HG03175 (cell line): ENCODE data around the gene NEK2.
"Not testable (repeated sequence)": the region's sequence is repeated elsewhere in the genome, so short reads cannot be mapped to it uniquely, and the experiment has no call there.

Experiments
- ATAC-seq: cut with Tn5 transposase; IDR thresholded peaks from one replicate; pipeline ENCODE4 v1.9.1; 2021; ENCODE audit warnings: mild to moderate bottlenecking, moderate library complexity; ENCODE audit not compliant: unreplicated experiment

The NEK2 gene

DNA sequence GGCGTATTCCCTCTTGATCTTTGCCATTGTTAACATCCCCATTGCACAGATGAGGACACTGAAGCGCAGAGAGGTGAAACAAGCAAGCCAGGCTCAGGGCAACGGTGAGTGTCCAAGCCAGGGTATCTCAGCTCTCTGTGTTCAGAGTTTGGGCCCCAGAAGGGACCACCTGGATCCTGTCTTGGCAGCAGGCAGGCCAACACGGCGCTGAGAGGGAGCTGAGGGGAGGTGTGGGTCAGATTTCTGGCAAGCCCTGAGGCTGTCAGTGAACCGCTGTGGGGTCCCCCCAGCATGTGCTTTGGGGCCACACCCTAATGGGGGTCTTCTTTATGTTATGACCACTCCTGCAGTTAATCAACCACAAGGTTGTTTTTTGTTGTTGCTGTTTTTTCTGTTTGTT, 23.1 kb downstream of the NEK2 start:
- no peak for ATAC-seq

DNA sequence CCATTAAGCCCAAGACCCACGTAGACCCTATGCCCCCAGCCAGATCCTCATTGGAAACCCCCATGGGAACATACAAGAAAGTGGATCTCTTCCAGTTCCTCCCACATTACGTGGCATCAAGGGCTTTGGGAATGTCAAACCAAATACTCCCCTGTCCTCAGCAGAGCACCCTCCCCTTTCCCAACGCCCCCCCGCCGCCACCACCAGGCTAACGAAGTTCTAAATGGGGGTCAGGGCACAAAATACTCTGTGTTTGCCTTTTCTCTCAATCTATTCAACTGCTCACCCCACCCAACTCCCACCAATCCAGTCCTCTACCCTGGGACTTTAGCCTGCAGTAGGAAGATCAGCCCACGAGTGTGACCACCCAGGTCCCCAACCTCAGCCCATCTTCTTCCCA, 24.5 kb downstream of the NEK2 start:
- ATAC-seq, result no peak

DNA sequence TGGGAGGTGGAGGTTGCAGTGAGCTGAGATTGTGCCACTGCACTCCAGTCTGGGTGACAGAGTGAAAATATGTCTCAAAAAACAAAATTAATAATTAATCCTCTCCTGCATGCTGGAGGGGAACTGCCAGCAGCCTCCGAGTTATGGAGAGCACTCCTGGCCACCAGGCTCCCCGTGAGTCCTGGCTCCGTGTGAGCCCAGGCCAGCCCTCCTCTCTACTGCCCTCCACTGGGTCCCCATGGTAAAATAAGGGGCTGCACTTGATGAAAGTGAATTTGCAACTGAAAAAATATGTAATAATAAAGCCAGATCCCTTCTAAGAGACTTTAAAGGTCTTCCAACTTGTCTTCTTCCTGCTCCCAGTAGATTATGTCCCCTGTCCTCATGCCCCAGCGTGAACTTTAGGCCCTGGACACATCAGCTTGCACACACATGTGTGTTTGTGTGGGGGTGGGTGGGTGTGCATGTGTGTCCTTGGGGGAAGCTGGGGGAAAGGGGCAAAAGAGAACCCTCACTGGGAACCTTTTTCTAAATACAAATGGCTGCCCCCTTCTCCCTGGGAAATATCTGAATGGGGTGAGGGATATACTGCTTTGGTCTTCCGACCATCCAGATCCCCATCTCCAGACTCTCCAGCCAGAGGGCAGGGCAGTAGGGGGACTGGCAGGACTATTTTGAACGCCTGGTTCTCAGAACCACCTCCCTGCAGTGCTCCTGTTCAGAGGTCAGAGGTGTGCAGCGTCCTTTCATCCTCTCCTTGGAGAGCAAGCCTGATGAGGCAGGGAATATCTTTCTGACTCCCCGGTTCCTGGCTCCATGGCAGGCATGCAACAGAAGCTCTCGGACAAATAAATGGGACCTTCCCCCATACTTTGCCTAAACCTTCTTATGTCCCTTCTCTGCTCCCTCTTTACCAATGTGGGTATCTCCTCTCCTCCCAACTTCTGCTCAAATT, 26.2 kb downstream of the NEK2 start:
- peak; percentile 56 for ATAC-seq

DNA sequence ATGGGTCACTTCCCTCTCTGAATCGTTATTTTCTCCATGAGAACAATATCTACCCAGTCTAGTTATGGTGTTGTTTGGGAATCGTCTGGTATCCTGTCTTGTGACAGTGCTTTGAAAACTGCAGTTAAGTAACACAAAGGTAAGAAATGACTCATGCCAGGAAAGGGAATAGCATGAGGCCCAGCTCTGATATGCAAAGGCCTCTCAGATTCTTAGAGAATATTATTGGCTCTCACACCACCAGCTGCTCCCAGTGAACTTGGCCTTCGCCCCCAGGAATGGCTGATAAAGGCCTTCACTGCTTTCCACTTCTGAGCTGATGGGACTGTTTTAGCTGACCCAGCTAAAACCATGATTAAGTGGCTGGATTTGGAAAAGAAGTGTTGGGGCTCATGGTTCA, 27.1 kb downstream of the NEK2 start:
- ATAC-seq, result no peak

DNA sequence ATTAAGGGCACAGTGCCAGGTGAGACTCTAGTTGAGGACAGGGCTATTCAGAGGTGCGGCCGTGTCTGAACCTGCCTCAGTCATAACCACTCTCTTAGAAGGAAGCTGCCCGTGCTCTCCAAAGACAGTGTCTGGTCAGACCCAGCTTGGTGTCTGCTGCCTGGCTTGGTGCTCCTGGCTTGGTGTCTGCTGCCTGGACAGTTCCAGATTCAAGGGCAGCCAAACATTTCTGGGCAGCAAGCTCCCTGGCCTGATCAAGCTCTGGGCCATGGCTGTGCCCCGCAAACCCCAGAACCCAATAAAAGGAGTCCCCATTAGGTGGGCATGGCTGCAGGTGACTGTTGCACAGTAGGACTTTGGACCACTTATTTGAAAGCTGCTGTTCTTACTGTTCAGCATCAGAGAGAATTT, 27.7 kb downstream of the NEK2 start:
- ATAC-seq, result no peak

DNA sequence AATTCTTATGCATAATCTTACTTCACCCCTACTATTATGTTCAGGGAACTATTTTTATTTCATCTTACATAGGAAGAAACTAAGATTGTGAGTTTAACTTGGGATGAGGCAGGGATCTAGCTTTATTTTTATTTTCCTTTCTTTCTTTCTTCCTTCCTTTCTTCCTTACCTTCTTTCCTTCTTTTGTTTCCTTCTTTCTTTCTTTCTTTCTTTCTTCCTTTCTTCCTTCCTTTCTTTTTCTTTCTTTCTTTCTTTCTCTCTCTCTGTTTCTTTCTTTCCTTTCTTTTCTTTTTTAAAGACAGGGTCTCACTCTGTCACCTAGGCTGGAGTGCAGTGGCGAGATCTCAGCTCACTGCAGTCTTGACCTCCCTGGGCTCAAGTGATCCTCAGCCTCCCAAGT, 28.9 kb downstream of the NEK2 start:
- ATAC-seq, result no peak

DNA sequence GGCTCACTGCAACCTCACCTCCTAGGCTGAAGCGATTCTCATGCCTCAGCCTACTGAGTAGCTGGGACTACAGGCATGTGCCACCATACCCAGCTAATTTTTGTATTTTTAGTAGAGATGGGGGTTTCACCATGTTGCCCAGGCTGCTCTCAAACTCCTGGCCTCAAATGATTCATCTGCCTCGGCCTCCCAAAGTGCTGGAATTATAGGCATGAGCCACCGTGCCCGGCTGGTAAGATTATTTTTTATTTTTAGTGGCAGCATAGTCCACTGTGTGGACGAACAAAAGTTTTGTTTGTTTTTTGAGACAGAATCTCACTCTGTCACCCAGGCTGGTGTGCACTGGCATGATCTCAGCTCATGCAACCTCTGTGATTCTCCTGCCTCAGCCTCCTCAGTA, 29.8 kb downstream of the NEK2 start:
- not testable (repeated sequence) for ATAC-seq

DNA sequence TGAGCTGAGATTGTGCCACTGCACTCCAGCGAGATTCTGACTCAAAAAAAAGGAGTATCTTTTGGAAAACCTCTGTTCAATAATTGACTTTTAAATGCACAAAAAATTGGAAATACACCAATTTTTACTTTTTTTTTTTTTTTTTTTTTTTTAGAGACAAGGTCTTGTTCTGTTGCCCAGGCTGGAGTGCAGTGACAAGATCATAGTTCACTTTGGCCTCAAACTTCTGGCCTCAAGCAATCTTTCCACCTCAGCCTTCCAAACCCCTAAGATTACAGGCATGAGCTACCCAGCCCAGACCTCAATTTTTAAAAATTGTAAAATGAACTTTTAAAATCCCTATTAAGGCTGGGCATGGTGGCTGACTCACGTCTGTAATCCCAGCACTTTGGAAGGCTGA, 30.8 kb downstream of the NEK2 start:
- no peak for ATAC-seq

DNA sequence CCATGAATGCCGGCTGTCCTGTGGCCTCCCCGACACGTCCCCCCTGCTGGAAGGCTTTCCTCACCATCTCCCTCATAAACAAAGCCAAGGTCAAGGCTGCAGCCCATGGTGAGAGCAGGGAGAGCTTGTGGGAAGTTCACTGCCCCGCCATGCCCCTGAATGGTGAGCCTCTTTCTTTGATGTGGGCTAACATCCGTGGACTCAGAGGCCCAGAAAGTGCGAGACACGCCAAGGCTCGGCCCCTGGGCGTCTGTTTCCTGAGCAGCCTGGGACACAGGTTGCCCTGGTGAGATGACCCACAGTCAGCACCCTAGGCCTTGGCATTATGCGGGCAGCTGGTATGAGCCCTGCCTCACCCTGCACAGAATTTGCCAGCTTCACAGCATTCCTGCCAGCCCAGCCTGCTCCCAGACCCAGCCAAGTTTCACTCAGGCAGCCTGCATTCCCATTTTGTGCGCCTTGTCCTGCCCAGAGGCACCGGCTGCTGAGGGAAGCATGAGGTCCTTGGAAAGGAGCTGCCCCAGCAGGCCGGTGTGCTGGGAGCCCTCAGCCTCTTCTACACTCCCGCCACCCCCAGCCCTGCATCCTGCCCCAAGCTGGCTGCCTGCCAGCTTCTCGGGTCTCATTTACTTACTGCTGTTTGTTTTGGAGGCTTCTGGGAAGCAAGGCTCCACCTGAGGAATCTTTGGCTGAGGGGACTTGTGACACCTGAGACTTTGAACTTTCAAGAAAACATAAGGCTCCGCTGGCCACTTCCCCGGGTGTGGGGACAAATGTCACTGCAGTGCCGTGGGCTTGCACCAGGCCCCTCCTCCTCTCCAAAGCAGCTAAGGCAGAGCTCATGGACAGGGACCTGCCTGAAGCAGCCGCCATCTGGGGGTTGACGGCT, 31.9 kb downstream of the NEK2 start:
- ATAC-seq, result no peak

DNA sequence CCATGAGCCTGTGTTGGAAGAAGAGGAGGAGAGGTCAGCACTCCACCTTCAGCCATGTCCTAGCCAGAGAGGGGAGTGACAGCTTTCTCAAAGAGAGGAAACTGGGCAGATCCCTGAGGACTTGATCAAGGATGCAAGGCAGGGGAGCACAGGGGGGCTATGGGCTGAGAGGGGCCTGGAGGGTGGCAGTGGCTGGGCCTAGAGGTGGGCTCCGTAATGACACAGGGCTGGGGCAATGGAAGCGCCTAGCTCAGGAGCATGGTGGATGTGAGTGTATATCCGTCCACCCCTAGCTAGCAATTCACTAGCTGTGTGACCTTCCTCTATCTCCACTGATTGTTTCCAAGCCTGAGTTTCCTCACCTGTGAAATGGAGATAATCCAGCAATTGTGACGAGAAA, 32.6 kb downstream of the NEK2 start:
- no peak for ATAC-seq

DNA sequence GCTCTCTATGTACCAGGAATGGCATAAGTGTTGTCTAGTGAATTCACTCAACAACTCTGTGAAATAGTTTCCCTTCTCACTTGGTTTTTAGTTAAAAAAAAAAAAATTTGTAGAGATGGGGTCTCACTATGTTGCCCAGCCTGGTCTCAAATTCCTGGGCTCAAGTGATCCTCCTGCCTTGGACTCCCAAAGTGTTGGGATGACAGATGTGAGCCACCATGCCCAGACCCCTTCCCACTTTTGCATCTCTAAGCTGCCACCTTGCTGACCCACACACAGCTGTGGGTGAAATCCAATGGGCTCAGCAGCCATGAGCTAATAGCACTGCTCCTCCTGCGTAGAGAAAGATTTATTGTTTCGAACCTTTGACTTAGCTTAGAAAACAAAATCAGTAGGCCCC, 33.5 kb downstream of the NEK2 start:
- no peak for ATAC-seq

DNA sequence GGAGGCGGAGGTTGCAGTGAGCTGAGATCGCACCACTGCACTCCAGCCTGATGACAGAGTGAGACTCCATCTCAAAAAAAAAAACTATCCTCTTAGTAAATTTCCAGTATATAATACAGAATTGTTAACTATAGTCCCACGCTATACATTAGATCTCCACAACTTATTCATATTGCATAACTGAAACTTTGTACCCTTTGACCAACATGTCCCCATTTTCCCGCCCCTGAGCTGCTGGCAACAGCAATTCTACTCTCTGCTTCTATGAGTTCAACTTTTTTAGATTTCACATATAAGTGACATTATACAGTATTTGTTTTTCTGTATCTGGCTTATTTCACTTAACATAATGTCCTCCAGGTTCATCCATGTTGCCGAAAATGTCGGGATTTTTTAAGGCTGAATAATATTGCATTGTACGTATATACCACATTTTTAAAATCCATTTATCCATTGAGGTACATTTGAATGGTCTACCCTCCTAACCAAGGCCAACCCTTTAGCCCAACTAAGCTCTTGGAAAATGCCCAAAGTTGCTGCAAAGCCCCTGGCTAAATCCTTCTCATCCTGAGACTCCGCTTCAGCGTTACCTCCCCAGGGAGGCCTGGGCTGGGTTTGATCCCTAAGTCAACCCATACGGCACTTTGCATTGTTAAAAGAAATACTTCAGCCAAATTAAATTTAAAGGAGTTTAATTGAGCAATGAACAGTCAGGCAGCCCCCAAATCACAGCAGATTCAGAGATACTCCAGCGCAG, 34.2 kb downstream of the NEK2 start:
- ATAC-seq, result no peak

DNA sequence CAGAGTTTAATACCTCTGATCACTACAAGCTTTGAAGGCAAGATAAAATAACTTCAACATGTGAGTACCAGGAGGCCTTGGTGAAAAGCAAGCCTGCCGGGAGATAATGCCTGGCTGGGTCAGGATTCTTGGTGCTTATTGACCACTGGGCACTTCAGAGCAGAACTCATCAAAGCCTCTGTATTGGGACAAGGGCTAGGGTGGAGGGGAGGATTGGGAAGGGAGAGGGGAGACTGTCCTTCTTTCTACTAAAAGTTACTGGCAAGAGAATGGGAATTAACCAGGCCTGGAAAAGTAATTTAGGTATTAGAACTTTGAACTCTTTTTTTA, 35.2 kb downstream of the NEK2 start:
- no peak for ATAC-seq

DNA sequence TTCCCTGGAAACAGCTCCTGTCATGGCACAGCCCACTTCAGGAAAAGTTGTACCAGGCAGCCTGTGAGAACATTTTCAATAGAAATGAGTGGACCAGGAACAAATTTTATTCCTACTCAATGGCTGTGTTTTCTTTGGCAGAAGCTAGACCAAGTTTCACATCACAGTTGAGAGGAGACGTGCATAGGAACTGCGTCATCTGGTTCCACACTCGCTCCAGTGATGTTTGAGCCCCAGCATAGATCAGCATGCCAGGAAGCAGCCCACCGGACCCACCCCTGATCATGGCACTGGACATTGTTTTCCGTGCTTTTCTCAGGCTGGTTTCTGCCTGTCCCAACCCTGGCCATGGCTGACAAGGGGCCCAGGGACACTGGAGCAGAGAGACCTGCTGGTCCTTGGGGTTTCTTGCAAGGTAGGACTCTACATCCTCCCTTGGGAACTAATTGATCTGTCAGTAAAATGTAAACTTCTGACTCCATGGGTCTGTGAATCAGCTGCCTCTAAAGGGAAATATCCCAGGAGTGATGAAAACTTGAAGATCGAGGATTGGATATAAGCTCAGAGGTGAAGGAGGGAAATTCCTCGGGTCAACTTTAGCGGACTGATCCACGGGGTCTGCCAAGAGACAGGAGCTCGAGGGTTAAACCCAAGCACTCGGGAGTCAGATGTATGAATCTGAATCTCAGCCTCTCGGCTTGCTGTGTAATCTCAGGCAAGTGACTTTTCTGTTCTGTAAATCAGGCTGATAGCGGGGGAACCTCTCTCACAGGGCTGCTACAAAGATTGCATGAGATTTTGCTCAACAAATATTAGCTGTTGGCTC, 35.7 kb downstream of the NEK2 start:
- ATAC-seq, result no peak

DNA sequence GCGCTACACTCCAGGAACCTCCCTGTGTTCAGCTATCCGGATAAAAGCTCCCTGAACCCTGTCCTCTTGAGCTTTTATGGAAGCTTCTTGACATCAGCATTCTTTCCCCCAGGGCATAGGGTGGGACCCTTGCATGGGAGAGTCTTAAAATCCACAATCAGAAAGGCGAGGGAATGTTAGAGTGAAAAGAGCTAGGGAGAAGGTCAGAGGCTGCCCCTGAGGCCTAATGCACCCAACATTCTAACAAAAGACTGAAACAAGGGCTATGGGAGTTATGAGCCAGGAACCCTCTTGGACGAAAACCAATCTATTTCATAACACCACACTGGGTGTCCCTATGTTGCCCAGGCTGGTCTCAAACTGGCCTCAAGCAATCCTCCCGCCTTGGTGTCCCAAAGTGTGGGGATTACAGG, 36.7 kb downstream of the NEK2 start:
- ATAC-seq, result no peak

DNA sequence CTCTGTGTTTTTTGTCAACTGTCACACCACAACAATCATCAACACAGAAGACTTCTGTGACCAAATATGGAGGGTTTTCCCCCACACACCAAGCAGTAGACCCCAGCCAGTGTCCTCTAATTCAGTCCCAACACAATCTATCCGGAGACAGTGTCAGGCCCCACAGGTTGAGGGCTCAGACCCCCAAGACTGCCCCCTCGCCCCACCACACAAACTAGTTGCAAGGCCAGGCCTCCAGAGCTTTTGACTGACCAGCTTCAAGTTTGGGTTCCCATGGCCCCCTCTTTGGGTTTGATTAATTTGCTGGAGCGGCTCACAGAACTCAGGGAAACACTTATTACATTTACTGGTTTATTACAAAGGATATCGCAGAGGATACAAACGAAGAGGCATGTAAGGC, 37.2 kb downstream of the NEK2 start:
- ATAC-seq, result no peak

DNA sequence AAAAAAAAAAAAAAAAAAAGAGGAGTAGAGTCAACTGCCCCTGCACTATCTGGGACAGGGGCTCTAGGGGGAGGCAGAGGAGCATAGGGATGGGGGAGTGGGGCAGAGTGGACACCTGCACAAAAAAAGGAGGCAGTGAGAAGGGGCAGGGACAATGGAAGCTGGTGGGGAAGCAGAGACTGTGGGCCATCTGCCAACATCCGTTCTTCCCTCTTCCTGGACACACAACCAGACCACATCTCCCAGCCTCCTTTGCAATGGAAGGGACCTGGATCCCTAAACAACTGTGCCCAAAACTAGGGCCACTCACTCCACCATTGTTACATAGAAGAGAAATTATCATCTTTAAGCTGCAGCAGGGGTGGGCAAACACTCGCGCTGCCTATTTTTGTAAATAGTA, 38.4 kb downstream of the NEK2 start:
- no peak for ATAC-seq

DNA sequence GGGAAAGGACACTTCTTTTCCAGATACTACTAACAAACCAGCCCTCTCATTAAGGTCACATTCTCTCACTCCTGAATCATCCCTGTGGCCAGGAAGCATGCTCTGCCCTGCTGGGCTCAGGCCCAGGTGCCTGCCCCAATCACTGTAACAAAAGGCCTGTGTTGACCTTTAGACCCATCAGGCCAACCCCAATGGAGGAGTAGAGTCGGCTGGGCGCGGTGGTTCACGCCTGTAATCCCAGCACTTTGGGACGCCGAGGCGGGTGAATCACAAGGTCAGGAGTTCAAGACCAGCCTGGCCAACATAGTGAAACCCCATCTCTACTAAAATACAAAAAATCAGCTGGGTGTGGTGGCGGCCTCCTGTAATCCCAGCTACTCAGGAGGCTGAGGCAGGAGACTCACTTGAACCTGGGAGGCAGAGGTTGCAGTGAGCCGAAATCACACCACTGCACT, 38.8 kb downstream of the NEK2 start:
- not testable (repeated sequence) for ATAC-seq

DNA sequence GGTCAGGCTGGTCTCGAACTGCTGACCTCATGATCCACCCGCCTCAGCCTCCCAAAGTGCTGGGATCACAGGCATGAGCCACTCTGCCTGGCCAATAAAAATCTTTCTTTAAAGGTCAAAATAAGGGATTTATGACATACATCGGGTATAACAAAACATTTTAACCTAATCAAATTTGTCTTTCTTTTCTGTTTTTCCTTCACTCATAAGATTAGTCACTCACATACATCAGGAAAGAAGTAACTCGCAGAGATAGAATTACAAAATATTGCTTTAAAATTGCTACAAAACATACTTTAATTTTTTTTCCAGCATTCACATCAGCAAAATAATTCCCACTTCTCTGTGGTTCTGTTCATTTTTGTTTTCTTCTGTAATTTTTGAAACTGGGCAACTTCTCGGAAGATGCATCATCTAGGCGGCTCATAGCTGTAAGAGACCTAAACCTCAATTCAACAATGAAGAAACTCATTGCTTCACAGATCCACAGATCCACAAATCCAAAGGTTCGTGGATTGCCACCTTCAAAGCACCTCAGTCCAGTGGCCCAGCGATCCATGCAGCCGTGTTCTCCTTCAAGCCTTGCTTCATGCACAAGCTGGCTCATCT, 39.7 kb downstream of the NEK2 start:
- no peak for ATAC-seq

DNA sequence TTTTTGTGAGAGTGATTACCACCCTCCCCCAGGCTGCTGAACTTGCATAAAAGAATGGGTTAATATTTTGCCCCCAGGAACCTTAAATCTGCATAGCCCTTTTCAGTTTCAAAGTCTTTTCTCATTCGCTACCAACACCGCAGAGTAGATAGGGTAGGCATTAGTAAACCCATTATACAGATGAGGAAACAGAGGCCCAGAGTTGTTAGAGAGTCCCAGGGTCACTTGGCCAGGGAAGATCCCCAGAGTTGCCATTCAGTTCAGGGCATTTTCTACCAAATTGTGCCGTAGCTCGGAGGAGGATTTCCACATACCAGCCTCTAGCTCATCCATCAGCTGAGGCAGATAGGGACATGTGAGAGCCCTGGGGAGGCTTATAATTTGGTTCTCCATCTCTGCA, 40.5 kb downstream of the NEK2 start:
- no peak for ATAC-seq
